Stimulated activated CD4-positive, alpha-beta T cell treated with anti-CD3 and anti-CD28 coated beads, Interleukin-2, amount 100 ng/mL, for 4 hours (primary cell): ENCODE results near the gene MAGI2.
"Not testable (repeated sequence)": the region's sequence is repeated elsewhere in the genome, so short reads cannot be mapped to it uniquely, and the experiment has no call there.

ENCODE experiments used
- DNase-seq: peaks from one replicate; pipeline ENCODE4 v3.0.0-alpha.2; 2020; ENCODE audit warnings: low read depth

MAGI2 gene

GRCh38 chr7:79451580-79451979, 1.9 kb downstream of the MAGI2 start:
- no peak for DNase-seq

- DNase-seq, result not testable (repeated sequence)
Measured at GRCh38 chr7:79442766-79443165, 10.7 kb downstream of the MAGI2 start.

- DNase-seq, result no peak
Measured at GRCh38 chr7:79436378-79436777, 17.1 kb downstream of the MAGI2 start.

GRCh38 chr7:79434867-79435266, 18.6 kb downstream of the MAGI2 start:
- no peak for DNase-seq

- DNase-seq, result no peak
Measured at GRCh38 chr7:79434098-79434497, 19.4 kb downstream of the MAGI2 start.

GRCh38 chr7:79430391-79430790, 23.1 kb downstream of the MAGI2 start:
- DNase-seq, result no peak

- DNase-seq, result no peak
Measured at GRCh38 chr7:79425665-79426064, 27.8 kb downstream of the MAGI2 start.

GRCh38 chr7:79421751-79422150, 31.7 kb downstream of the MAGI2 start:
- DNase-seq, result no peak

- DNase-seq, result no peak
Measured at GRCh38 chr7:79420464-79420863, 33.0 kb downstream of the MAGI2 start.

- DNase-seq, result no peak
Measured at GRCh38 chr7:79414910-79415309, 38.6 kb downstream of the MAGI2 start.

- no peak for DNase-seq
Measured at GRCh38 chr7:79412915-79413314, 40.6 kb downstream of the MAGI2 start.

- DNase-seq, result no peak
Measured at GRCh38 chr7:79412438-79412837, 41.0 kb downstream of the MAGI2 start.

- no peak for DNase-seq
Measured at GRCh38 chr7:79410345-79410744, 43.1 kb downstream of the MAGI2 start.

- no peak for DNase-seq
Measured at GRCh38 chr7:79407351-79407750, 46.1 kb downstream of the MAGI2 start.

GRCh38 chr7:79406371-79406770, 47.1 kb downstream of the MAGI2 start:
- no peak for DNase-seq

- no peak for DNase-seq
Measured at GRCh38 chr7:79405368-79405767, 48.1 kb downstream of the MAGI2 start.

GRCh38 chr7:79403879-79404278, 49.6 kb downstream of the MAGI2 start:
- no peak for DNase-seq

- no peak for DNase-seq
Measured at GRCh38 chr7:79403451-79403850, 50.0 kb downstream of the MAGI2 start.

GRCh38 chr7:79401254-79401653, 52.2 kb downstream of the MAGI2 start:
- DNase-seq, result no peak

- no peak for DNase-seq
Measured at GRCh38 chr7:79400222-79400621, 53.2 kb downstream of the MAGI2 start.

GRCh38 chr7:79398138-79398749, 55.2 kb downstream of the MAGI2 start:
- DNase-seq, result no peak

GRCh38 chr7:79386688-79387422, 66.6 kb downstream of the MAGI2 start:
- DNase-seq, result no peak

GRCh38 chr7:79381921-79382320, 71.5 kb downstream of the MAGI2 start:
- DNase-seq, result no peak

- no peak for DNase-seq
Measured at GRCh38 chr7:79377097-79377496, 76.4 kb downstream of the MAGI2 start.
